Measurements from ENCODE around the gene MCTP2.

The MCTP2 gene

DNA sequence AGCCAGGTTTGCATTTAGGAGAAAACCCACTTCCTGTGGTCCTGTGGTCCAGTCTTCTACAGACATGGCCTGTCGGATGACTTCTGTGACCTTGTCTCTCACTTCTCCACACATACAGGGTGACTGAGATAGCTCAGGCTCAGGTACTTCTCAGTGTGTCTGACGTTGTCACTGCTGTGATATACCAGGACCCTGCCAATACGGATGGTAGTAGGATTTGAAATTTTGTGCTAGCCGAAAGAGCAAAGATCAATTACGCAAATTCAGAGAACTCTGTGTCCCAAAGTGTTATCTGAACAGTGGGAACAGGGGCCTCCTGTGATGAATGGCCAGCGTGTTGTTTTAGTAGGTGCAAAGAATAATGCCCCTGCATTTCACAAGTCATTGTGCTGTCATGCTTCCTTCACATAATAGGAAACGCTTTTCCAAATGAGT is 128.9 kb downstream of the MCTP2 start:
- no peak for DNase-seq

DNA sequence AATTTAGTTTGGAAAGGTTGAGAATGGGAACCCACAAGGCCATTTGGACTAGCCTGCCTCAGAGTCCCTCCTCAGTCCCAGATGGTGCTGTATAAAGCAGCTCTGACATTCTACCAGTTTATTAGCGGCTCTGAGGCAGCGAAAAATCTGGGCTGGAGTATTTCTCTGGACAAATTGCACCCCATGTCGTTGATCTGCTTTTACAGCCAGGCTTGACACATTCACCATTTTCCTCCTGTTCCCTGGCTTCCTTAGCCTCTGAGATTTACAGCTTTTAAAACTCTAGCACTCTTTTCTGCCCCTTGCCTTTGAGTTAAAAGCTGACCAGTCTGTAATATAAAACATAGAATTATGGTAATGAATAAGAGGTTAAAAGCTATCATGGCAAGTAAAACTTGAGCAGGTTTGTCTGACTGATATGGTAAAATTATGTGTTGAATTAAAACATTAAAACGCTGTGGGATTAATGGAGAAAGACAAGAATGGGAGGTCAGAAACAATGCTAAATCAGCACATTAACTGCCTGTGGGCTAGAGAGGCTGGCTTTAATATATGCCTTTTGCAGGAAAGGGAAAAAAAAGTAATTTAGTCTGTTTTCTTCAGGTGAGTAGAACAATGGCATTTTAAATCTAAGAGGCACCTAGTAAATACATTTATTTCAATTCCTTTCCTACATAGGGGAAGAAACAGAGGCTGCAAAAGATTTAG is 131.2 kb downstream of the MCTP2 start:
- no peak for DNase-seq

DNA sequence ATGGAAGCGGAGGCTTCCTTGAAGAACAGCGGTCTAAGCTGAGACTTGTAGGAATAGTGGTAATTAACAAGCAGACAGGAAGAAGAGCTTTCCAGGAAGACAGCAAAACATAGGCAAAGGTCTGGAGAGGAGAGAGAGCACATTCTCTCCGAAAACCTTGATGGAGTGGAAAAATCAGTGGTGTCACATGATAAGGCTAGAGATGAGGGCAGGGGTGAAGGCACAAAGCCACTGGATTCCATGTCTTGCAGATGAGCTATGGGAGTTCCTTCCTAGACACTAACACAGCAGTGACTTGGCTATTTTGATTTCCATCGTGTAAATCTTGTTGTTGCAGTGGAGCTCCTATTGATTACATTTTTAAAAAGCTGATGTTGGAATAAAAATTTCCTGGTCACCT is 132.0 kb downstream of the MCTP2 start:
- no peak for DNase-seq

DNA sequence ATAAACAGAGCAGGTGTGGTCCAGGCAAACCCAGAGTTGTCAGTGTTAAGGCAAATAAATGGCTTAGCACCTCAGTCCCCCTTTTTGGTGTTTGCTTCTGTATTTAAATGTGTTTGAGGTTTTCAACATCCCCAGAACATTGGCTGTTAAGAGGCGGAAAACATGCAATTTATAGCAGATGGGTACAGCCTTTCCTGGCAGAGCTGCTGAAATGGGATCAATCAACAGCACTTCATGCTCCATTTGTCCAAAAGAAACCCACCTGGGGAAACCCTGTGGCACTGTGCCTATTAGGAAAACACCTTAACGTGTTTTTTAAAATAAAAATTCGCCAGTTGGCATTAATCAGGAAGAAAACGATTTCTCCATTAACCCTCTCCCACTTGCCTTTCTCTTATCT is 135.4 kb downstream of the MCTP2 start:
- peak; percentile 72 for DNase-seq

DNA sequence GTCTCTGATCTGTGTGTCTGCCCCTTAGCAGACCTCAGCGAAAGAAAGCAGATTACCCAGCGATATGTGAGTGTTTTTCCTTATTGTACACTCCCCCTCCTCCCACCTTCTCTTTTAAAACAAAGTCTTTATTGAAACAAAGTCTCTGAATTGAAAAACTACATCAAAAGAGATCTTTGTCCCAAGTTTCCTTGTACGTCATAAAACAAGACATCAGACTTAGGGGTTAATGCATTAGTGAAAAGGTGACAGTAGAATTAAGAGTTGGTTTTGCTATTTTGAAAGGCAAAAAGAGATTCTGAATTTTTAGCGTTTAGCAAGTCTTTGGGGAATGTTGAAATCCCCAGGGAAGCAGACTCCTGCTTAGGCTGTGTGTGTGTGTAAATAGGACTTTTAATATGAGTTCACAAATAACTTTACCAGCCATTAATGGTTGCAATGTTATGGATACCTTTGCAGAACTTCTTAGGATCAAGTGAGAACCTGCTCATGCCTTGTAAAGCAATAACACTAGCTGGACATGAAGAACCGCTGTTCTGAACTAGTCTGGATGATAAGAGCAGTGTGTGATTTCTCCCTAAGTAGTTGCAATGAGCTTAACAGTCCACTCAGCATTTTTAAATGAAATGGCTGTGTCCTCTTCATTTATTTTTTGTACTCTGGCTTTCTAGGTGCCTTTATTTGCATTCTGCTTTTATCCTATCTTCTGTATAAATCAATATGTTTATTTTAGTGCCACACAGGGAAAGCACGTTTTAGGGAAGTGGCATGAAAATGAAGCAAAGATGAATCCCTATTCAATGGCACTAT is 136.6 kb downstream of the MCTP2 start:
- DNase-seq = no peak

DNA sequence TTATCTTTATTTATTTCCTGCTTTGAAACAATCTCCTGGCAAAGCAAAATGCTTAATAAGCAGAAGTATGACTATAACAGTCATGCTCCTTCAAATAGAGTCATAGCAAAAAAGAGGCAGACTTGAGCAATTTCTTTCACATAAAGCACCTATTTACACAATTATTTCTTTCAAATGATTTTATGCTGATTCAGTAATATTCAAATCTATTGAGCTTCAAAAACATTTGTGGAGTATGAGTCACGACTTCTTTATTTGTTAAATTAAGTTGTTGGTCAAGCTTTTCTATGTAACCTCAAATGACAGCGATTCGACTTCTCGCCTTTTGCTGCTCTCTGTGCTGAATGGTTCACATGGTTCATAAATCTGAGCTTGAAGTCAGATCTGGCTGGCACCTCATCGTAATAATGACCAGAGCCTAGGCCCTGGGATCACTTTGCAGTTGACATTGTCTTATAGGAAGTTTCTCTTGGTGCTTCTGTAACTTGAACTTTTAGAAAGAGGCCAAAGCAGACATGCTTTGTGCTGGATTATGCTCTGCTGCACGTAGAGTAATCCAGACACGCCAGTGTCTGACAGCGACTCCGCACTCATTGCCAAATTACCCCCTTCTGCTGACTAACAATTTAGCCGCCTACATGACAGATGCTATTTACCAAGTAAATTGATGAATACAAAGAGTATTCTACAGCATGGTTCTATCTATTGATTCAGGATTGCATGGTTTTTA is 139.0 kb downstream of the MCTP2 start:
- DNase-seq = no peak

DNA sequence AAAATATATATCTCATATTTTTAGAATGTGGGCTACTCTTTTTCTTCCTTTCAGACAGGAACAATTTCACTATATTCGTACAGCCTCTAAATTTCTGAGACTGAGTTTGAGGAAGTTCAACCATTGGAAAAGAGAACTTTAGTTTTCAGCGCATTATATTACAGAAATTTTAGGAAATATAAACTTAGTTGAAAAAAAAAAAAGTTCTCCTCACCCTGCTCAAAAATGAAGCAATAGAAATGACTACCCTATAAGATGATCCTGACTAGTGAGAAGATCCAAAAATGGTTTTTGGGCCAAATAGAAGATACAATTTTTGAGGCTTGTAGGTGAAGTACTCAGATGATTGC is 139.6 kb downstream of the MCTP2 start:
- no peak for DNase-seq

DNA sequence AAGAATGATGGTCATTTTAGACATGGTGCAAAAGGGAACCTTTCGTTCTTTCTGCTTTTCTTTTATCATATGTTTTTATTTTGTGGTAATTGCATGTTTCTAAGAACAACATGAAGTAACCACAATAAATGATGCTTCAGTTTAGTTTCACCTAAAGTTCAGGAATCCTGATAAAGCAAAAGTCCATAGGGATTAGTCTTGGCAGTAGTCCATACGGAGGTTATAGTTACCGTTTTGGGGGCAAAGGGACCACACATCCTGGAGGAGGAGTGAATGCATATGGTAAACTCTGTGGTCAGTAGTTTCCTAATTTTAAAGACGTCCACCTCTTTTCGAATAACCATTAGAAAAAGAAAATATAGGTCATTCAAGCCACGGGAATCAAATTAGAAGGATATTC is 141.5 kb downstream of the MCTP2 start:
- DNase-seq = no peak

DNA sequence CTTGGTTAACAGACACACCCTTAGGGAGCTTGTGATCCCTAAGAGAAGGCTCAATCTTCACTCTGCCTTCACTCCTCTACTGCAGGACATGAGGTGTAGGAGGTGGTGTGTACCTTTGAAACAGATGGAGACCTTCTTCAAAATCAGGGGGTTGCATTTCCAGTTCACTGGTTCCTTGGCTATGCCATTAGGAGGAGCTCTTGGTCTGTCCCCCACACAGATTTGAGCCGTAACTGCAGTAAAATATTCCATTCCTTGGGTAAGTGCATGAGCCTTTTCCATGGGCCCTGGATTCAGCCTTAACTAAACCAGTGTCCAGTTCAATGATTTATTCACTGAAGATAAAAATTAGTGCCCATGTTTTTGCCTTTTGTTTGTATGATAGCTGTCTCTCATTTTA is 144.6 kb downstream of the MCTP2 start:
- DNase-seq = peak; percentile 7

DNA sequence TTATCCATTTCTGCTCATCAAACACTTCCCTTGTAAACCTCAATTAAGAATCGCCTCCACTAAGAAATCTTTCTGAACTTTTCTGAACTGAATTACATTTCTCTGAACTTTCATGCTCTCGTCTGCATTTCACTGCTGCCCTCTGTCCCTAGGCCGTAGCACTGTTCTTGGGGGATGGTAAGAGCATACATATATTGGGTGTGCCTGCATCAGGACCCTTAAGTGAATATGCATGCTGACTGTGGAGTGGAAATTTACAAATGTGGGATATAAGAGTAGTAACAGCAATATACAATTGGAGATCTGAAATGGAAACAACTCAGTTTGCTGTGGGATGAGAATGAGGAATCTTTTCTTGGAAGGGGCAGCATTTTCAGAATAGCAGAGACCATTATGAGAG is 148.6 kb downstream of the MCTP2 start:
- no peak for DNase-seq

DNA sequence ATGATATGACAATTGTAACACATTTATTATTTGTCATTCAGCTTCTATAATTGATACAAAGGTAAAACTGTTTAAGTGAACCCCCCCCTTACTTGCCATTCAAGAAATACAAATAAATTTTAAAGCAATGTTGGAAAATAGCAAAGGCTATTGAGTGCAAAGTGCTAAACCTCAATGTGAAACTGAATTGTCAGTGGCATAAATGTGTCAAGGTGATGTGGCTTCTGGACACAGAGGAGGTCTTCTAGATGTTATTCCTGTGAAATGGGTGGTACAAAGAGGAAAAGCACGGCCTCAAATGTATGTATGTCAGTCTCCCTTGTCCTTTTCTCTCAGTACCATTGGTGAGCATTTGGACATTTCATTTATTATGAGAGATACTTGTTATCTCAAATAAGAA is 149.4 kb downstream of the MCTP2 start:
- no peak for DNase-seq

DNA sequence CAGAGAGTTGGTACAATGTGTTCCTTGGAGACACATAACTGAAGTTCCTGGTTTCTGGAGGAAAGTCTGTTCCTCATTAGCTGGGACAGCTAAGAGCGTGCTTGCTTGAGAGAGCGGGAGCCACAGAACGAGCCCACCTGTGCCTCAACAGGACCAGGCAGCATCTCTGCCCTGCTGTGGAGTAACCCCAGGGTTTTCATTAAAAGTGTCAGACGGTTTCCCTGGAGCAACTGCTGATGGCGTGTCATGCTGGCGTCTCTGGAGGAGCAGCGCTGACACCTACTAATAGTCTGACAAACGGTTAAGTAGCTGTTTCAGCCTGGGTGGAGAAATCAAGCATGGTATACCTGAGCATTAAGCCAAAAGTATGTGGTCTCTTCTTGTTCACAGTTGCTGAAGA is 150.0 kb downstream of the MCTP2 start:
- DNase-seq = no peak

DNA sequence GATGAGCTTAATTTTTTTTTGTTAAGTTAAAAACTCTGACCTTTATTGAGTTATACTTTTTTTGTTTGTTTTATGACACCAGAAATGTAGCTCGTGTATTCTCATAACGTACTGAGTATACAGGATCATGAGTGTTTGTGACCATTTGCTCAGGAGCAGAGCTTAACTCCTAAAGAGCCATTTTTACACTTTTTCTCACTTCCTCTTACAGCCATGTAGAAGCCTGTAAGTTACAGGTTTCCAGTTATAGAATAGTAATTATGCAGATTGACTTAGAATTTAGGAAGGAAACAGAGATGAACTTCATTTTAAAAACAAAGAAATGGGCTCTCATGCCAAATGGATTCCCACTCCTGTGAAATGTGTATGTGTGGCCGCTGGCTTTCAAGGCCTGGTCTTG is 151.7 kb downstream of the MCTP2 start:
- no peak for DNase-seq

DNA sequence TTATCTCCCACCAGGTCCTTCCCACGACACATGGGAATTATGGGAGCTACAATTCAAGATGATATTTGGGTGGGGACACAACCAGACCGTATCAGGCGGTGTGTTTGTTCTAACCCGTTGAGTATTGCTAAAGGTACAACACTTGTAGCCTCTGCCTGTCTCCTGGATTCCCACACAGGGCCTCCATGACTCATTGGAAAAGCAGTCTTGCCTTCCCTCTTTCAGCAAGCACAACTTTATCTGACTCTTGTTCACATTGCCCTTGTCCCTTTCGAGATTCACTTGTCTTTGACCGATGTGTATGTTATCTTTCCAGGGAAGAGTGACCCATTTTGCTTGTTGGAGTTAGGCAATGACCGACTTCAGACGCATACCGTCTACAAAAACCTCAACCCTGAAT is 152.3 kb downstream of the MCTP2 start:
- no peak for DNase-seq

DNA sequence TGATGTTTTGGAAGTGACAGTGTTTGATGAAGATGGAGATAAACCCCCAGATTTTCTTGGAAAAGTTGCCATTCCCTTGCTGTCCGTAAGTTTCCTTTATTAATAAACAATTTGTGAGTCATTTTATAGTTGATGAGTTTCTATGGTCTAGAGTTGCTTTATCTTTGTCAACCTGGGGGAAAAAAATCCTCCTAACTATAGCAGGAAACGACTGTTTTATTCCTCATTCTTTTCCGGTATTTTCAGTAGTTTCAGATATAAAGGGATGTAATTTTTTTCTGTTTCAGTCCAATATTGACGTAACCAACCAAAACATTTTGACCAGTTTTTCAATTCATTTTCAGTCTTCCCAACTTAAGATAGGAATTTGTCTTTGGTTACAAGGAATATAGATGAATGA is 154.1 kb downstream of the MCTP2 start:
- no peak for DNase-seq

DNA sequence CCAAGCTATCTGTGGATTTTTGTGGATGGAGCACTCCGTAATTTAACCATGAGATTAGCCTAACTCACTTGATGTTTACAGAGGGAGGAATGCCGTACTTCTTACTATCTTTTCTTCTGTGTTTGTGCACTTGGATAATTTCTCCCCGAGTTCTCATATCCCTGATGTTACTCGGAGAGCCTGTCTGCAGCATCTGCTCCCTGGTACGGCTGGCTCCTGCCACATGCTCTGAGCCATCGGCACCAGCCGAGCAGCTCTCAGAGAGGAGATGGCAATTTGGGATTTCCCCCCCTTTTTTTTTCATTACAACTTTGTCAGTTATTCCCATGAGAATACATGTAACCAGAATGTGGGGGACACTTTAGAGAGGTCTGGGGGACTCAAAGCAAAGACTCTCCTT is 155.0 kb downstream of the MCTP2 start:
- DNase-seq = no peak

DNA sequence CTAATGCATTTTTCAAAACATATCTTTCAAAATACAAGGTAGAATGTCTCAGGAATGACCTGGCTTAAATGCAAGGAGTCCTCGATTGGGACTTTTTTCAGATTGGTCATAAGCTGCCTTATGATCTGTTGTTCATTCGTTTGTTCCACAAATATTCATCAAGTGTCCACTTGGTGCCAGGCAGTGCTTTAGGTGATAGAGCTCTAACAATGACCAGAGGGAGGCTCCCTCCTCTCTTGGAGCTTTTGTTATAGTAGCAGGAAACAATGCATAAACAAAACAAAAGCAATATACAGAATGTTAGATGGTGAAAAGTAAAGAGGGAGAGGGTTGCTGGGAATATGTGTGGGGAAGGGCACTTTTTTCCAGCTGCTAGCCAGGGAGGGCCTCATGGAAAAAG is 156.1 kb downstream of the MCTP2 start:
- DNase-seq = no peak

DNA sequence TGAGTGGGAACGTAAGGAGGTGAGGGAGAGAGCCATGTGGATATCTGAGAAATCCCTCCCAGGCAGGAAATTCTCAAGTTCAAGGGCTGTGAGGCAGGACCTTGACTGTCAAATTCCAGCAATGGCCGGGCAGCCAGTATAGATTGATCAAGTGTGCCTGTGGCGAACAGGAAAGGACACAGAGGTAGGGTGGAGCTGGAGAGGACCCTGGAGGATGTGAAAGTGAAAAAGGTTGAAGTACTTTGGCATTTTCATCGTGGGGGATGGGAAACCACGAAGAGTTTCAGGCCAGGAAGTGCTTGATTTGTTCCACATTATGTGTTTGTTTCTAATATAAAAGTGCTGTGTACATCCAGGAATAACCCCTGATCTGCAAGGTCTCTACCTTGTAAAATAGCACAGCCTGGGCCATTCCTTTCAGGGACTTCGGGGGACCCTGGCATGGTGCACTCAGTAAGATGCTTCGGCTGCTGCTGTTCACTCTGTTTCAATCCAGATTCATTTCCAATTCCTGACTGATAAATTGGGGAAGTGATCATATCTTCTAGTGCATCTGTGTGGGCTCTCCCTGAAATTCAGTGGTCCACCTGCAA is 156.6 kb downstream of the MCTP2 start:
- DNase-seq = no peak

DNA sequence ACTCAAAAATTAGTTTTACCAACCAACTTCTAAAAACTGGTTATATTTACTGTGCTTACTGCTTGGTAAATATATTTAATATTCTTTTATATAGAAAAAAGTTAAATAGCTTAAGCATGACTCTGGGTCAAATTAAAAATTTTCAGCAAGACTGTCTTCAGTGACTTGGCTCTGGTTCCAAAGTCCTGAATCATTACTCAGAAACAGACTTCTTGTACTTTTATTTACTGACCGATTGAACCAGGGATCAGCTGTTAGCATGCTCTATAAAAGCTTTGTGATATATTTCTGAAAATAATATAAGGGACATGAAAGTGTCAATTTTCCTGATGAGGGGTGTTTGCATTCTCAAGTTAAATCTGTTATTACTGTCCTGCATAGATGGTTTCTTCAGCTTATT is 164.3 kb downstream of the MCTP2 start:
- no peak for DNase-seq

DNA sequence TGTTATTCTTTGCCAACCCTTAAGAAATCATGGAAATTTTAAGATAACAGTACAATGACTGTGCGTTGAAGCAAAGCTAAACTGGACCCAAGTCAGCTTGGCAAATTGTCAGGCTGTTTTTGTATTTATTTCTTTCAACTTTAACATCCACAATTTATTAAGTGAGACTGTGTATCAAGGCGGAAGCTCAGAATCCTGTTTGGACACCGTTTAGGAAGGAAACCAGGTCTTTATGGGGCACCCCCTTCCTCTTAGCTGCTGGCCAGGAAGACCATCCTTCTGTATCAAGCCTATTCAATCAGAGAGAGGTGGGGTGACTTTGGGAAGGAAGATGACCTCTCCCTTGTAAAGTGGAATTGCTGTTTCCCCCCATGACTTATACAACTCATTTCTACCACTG is 166.0 kb downstream of the MCTP2 start:
- no peak for DNase-seq

DNA sequence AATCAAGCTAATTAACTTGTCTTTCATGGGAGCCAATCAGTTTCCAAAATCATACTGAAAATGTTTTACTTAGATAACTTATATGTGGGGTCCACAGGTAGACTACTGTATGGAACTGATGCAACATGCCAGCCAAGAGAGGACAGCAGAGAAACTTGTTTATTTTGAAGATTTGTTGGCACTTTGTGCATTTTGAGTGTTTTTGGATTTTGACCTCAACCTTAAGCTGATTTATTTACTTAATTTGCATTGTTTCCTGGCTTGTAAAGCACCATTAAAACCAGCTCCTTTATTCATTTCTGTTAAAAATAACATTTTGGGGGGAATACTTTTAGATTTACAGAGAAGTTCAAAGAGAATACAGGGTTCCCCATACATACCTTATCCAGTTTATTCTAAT is 166.6 kb downstream of the MCTP2 start:
- DNase-seq = no peak

DNA sequence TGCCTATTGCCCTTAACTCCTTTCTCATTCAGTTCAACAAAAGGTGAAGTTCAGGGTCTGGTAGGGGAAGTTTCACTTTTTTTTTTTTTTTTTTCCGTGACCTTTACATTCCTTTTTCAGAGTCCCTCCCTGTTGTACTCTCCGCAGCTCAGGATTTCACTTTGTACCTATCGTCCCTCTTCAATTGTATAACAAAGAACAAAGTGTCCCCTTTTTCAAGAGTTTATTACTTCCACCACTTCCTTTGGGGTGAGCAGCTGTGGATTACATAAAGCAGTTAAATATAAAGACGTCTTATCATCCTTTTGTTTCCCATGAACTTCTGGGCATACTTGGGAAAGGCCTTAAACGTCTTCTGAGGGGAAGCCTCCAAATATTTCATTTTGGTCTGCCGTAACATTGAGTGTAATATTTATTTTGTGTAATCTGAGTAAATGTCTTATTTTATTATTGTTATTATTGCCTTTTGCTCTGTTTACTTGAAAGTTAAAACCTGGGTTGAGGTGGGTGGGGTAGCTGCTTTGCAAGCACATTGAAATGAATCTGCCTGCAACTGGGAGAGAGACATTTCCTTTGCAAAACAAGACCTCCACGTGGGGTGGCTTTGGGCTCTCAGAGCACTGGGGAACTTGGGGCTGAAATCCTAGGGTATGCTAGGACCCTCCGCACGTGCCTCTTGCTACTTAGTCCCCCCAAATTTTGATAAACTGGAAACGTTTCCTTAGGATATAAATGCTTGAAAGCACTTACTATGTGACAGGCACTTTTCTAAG is 169.4 kb downstream of the MCTP2 start:
- DNase-seq = no peak

DNA sequence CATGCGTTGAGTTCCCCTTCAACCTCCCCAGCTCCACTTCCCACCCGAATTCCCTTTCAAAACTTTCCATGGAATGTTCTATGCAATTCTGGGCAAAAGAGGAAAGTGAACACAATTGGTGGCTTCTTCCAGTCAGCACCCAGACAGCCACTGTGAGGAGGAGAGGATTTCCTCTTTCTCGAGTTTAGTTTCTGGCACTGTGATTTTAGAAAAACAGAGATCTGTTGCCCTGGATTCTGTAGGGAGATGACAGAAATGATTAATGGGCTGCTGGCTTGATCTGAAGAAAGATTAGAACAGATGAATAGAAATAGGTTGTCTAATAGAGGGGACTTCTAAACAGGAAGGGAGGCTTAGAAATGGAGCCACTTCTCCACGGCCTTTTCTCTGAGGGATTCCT is 172.0 kb downstream of the MCTP2 start:
- no peak for DNase-seq

Data from NCI-H1092 (cell line).